MG63 (cell line): ENCODE data around the gene ABL1. TPM values are rescaled to one million over a fixed set of nuclear protein-coding genes. Genes with fewer than 3 reads are reported as not detected.
A peak's percentile ranks its signal among the peaks of the same experiment; 100 is the strongest.

ENCODE experiments used
- DNase-seq: peaks from one replicate; pipeline ENCODE4 v3.0.0-alpha.2; 2020
- H3K27me3 ChIP-seq: fragments of 250-450 bp; sonication (Bioruptor Pico); 2 replicates; pipeline ENCODE4 v1.5.1; 2020; ENCODE audit warnings: mild to moderate bottlenecking, moderate library complexity
- H3K36me3 ChIP-seq: fragments of 250-450 bp; sonication (Bioruptor Pico); 2 replicates; pipeline ENCODE4 v1.5.1; 2020; ENCODE audit warnings: mild to moderate bottlenecking, moderate library complexity
- H3K4me3 ChIP-seq: fragments of 250-450 bp; sonication (Bioruptor Pico); 2 replicates; pipeline ENCODE4 v1.5.1; 2020; ENCODE audit warnings: mild to moderate bottlenecking, moderate library complexity
- H3K9me3 ChIP-seq: fragments of 250-450 bp; sonication (Bioruptor Pico); 2 replicates; pipeline ENCODE4 v1.5.1; 2020; ENCODE audit warnings: mild to moderate bottlenecking, moderate library complexity
- total RNA-seq: library from RNA; depleted of rRNA; stranded (reverse); fragments of >200 nt; shearing (Covaris generic); gene quantifications from 2 replicates; pipeline ENCODE4 v1.2.3, GENCODE V29; 2014; ENCODE audit warnings: low replicate concordance

Gene ABL1
- total RNA-seq, 1 experiment from 2014 or later, result 24.7 TPM

DNA sequence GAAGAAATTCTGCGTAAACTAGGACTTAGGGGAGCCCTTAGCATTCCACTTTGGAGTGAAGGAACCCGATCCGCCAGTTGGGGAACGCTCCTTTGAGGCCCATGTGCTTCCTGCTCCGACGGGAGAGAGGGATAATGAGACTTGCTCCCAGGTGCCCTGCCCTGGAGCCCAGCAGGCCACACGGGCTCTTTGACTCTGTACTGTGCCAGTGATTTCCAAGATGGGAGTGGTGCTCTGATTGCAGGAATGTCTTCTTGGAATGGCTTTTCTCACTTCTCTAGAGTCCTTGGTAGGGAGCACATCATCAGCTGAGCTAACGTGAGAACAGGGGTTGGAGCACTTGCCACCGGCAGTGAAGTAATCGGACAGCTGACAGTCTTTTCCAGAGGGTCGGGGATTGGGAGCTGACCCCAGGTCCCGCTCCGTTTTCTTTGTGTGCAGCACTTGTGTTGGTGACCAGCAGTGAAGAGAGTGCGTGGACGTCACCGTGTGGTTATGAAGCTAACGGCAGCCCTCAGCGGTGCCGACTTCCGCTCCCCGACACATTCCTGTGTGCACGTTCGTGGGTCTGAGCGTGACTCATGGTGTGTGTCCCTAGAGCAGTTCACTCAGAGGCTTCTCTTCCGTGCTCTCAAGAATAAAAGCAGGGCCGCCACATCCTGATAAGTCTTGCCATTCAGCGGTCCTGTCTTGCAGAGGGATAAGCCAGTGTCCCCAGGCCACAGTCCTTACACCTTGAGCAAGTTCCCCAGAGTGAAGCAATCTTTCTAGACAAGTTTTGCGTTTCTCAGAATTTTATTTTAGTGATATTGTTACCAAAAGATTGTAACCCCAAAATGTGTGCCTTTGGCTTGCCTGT is 25.6 kb downstream of the ABL1 start:
- Histone ChIP-seq H3K4me3 (no peak overlapping the region), H3K36me3 (peaks cover 89% of the 10 kb centered on the region), H3K27me3 (no peaks in the 10 kb centered on the region), H3K9me3 (no peaks in the 10 kb centered on the region)
- DNase-seq, result no peak

DNA sequence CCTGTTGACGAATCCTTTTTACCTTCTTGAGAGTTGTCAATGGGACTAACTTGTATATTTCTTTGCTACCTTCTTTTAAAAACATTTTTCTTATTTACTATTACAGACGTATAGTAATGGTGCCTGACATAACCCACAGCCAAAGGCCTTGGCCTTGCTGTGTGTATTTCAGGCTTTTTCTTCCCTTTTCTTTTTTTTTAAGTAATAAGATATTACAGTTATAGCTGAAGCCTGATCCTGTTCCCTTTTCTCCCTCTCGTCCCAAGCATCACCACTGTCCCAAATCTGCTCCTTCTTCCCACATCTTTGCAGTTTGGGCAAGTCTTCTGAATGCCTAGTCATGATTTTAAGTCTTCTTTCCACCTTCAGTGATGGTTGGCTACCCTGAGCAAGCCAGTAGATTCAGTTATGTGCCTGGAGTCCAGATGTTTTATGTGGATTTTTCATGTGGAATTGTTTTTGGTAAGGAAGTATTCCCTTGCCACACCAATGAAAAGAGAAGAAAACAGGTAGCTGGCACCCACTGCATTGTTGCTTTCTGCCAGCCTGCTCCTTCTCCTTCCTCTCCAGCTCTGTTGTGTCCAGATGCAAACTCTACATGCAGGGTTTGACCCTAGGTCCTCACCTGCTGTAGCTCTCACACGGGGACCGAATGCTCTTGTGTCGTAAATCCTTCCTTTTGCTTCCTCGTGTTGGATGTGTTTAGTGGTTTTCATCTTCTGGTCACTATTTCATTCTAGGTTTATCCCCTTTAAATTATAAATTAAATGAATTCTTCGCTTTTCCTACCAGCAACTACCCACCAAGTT is 26.5 kb downstream of the ABL1 start:
- peaks cover 80% of the 10 kb centered on the region for H3K36me3 ChIP-seq
- no peaks in the 10 kb centered on the region for H3K27me3 ChIP-seq
- DNase-seq, result no peak
- H3K9me3 ChIP-seq, result no peaks in the 10 kb centered on the region
- H3K4me3 ChIP-seq, result no peak overlapping the region

- H3K36me3 ChIP-seq, result peaks cover 80% of the 10 kb centered on the region
- H3K4me3 ChIP-seq, result no peak overlapping the region
- no peaks in the 10 kb centered on the region for H3K9me3 ChIP-seq
- no peak for DNase-seq
- H3K27me3 ChIP-seq, result no peaks in the 10 kb centered on the region
Measured at GRCh38 chr9:130862217-130862616, 27.2 kb downstream of the ABL1 start.

- no peak overlapping the region for H3K4me3 ChIP-seq
- H3K36me3 ChIP-seq, result peaks cover 80% of the 10 kb centered on the region
- H3K9me3 ChIP-seq, result no peaks in the 10 kb centered on the region
- H3K27me3 ChIP-seq, result no peaks in the 10 kb centered on the region
- no peak for DNase-seq
Measured at GRCh38 chr9:130862747-130863146, 27.7 kb downstream of the ABL1 start.

DNA sequence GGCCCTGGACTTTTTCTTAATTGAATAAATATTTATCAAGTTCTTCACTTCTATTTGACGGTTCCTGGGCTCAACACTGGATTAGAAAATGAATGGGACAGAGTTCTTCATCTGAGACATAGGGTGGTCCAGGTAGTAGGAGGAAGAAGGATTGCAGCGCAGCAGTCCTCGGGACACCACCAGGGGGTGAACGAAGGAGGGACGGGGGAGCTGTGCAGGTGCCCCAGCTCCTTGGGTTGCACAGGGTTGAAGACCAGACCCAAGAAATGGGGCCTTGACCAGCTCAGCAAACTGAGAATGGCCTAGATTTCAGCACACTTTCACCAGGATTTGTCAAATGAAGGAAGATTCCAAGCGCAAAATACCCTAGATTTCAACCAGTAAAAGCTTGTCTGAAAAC is 29.5 kb downstream of the ABL1 start:
- Histone ChIP-seq H3K9me3 (no peaks in the 10 kb centered on the region), H3K36me3 (peaks cover 77% of the 10 kb centered on the region), H3K4me3 (no peak overlapping the region), H3K27me3 (no peaks in the 10 kb centered on the region)
- no peak for DNase-seq

DNA sequence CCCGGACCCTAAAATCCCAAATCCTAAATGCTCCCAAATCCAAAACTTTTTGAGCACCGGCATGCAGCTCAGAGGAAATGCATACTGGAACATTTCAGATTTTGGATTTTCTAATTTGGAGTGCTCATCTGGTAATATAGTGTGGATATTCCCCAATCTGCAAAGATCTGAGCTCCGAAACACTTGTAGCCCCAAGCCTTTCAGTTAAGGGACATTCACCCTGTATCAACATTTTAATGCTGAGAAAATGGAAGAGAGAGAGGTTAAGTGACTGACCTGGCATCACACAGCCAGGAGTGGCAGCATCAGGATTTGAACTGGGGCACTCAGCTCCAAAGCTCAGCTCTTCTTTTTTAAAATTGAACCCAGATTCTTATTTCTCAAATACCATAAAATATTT is 30.9 kb downstream of the ABL1 start:
- peaks cover 80% of the 10 kb centered on the region for H3K36me3 ChIP-seq

GRCh38 chr9:130866474-130866965 is 31.5 kb downstream of the ABL1 start:
- Histone ChIP-seq H3K4me3 (no peak overlapping the region), H3K9me3 (no peaks in the 10 kb centered on the region), H3K27me3 (no peaks in the 10 kb centered on the region), H3K36me3 (peaks cover 80% of the 10 kb centered on the region)
- DNase-seq, result peak; percentile 73

More for the DNA sequence above, 30.9 kb downstream of the ABL1 start:
- Histone ChIP-seq H3K9me3 (no peaks in the 10 kb centered on the region), H3K4me3 (no peak overlapping the region), H3K27me3 (no peaks in the 10 kb centered on the region)
- DNase-seq, result no peak

DNA sequence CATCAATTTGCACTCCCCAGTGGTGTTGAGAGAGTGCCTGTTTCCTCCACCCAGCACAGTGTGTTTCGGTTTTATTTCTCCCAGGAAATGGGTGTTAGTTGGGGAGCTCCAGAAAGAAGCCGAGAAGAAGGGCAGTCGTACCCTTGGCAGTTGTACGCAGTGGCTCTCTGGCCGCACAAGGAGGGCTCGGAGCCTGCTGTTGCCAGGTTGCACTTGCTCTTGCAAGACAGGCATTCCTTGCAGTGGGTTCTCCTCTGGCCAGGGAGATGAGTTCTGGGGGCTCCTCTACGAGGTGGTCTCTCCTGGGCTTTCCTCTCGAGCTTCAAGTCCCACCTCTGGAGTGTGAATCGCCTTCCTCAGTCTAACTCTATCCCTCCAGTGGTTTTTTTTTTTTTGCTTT is 32.5 kb downstream of the ABL1 start:
- no peak for DNase-seq
- H3K9me3 ChIP-seq, result no peaks in the 10 kb centered on the region
- H3K4me3 ChIP-seq, result no peak overlapping the region
- peaks cover 82% of the 10 kb centered on the region for H3K36me3 ChIP-seq
- no peaks in the 10 kb centered on the region for H3K27me3 ChIP-seq

GRCh38 chr9:130868230-130868629 is 33.2 kb downstream of the ABL1 start:
- H3K4me3 ChIP-seq, result no peak overlapping the region
- no peaks in the 10 kb centered on the region for H3K27me3 ChIP-seq
- DNase-seq, result no peak
- H3K9me3 ChIP-seq, result no peaks in the 10 kb centered on the region
- H3K36me3 ChIP-seq, result peaks cover 82% of the 10 kb centered on the region

DNA sequence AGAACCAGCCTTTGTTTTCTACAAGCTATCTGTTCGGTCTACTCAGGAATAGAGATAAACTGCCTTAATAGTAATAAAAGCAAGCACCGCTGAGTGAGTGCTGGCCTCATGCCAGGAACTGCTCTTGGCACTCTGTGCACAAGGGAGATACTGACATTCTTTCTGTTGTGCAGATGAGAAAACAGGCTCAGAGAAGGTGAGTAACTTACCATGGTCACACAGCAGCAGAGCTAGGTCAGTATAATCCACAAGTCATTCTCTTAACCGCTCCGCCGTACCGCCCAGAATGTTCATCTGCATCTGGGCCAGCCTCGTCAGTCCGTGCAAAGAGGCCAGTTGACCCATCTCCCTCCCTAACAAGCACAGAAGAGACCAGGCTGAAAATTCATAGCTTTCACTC is 34.2 kb downstream of the ABL1 start:
- DNase-seq, result peak; percentile 25
- Histone ChIP-seq H3K9me3 (no peaks in the 10 kb centered on the region), H3K4me3 (no peak overlapping the region), H3K27me3 (no peaks in the 10 kb centered on the region), H3K36me3 (peaks cover 84% of the 10 kb centered on the region)

DNA sequence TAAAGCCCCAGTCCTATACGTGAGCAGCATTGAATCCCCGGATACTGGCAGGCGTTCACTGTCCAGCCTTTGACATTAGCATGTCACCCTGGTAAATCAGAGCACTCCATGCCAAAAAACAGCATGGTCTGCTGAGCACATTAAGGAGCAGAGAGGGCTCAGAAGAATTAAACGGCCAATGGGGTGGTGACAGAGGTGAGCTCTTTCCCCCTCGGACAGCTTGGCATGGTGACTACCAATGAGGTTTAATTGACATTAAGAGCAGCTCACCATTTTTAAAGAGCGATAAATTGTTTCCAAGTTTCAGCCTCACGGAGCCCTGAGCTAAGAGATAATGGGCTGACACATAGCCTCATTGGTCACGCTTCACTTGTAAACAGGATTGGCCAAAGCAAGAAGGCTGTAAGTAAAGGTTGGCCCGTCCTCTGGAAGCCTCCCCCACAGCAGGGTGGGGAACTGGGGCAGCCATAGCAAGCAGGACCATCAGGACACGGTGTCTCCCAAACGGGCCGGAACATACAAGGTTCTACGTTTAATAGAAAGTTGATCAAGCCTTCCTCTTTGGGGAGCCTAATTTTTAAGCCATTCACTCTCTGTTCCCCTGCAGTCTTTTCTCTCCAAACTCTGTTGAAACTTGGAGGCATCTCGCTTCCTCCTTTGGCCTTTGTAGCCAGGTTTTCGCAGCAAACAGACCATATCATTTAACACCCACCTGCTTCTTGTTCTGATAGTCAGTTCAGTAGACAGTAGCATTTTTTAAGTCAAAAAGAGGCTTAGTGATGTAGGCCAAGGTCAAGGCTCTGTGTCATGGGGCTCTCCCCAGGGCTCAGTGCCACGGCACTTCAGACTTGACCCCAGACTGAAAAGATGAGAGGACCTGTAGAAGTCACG is 35.7 kb downstream of the ABL1 start:
- H3K36me3 ChIP-seq, result peaks cover 86% of the 10 kb centered on the region
- no peaks in the 10 kb centered on the region for H3K9me3 ChIP-seq
- no peak for DNase-seq

DNA sequence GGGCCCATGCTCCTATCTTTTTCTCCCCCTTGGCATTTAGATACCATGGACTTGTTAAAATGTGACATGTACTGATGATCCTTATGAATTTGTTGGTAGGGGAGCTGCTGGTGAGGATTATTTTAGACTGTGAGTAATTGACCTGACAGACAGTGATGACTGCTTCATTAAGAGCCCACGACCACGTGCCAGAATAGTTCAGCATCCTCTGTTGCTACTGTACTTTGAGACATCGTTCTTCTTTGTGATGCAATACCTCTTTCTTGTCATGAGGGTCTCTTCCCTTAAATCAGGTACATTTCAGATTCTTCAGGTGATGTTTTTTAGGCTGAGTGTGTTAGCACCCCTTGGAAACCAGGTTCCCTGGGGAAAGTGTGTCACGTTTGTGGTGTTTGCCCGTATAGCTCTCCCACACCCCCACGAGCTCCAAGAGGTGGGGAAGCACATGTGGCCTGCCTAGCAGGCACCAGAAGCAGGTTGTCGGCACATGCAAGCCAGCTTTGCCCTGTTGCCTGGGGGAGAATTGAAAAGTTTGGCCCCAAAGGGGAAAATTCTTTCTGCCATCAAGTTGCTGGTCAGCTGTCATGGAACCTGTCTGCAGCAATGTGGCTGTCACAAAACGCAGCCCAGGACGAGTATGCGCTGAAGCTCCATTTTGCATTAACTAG is 36.5 kb downstream of the ABL1 start:
- DNase-seq, result no peak
- Histone ChIP-seq H3K27me3 (no peaks in the 10 kb centered on the region), H3K9me3 (no peaks in the 10 kb centered on the region), H3K36me3 (peaks cover 87% of the 10 kb centered on the region), H3K4me3 (no peak overlapping the region)

More for the DNA sequence above, 35.7 kb downstream of the ABL1 start:
- Histone ChIP-seq H3K27me3 (no peaks in the 10 kb centered on the region), H3K4me3 (no peak overlapping the region)

DNA sequence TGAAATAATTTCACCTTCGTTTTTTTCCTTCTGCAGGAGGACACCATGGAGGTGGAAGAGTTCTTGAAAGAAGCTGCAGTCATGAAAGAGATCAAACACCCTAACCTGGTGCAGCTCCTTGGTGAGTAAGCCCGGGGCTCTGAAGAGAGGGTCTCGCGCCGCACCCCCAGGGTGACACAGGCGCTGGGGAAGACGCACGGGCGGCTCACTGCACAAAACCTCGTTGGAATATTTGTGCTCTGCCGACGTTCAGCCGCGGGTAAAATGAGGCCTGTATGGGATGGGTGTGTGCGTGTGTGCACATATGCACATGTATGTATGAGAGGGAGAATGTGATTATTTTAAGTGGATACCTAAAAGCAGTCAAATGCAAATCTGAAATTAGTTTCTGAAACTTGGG is 37.0 kb downstream of the ABL1 start:
- no peak for DNase-seq
- H3K9me3 ChIP-seq, result no peaks in the 10 kb centered on the region
- no peaks in the 10 kb centered on the region for H3K27me3 ChIP-seq
- no peak overlapping the region for H3K4me3 ChIP-seq
- H3K36me3 ChIP-seq, result peaks cover 84% of the 10 kb centered on the region

DNA sequence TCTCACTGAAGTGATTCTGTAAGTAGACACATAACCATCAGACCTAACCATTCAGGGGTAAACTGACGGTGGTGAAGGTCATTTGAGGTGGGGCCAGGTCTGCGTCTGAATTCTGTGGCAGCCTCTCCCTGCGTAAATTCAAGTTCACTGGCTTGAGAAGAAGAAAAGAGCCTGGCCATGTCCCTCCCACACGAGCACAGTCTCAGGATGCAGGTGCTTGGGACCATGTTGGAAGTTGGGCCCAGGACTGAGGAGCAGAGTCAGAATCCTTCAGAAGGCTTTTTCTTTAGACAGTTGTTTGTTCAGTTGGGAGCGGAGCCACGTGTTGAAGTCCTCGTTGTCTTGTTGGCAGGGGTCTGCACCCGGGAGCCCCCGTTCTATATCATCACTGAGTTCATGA is 37.5 kb downstream of the ABL1 start:
- no peak overlapping the region for H3K4me3 ChIP-seq
- peaks cover 81% of the 10 kb centered on the region for H3K36me3 ChIP-seq
- DNase-seq, result no peak
- no peaks in the 10 kb centered on the region for H3K27me3 ChIP-seq
- H3K9me3 ChIP-seq, result no peaks in the 10 kb centered on the region

GRCh38 chr9:130872912-130873503 is 38.0 kb downstream of the ABL1 start:
- Histone ChIP-seq H3K27me3 (no peaks in the 10 kb centered on the region), H3K9me3 (no peaks in the 10 kb centered on the region), H3K4me3 (no peak overlapping the region), H3K36me3 (peaks cover 78% of the 10 kb centered on the region)
- DNase-seq, result peak; percentile 23

GRCh38 chr9:130873966-130874365 is 38.9 kb downstream of the ABL1 start:
- Histone ChIP-seq H3K4me3 (no peak overlapping the region), H3K36me3 (peaks cover 80% of the 10 kb centered on the region), H3K27me3 (no peaks in the 10 kb centered on the region), H3K9me3 (no peaks in the 10 kb centered on the region)
- no peak for DNase-seq
